PC-3 (cell line): Measurements from ENCODE around the gene CCR5AS.

Source experiments
- EZH2phosphoT487 ChIP-seq: fragments of 300-600 bp; sonication (generic); IDR thresholded peaks from 2 replicates; pipeline ENCODE4 v1.6.1; 2018; ENCODE audit warnings: mild to moderate bottlenecking, antibody characterized with exemption, low read length, borderline replicate concordance
- TF ChIP-seq, protein P1 (sequence below): fragments of 300-600 bp; sonication (generic); conservative IDR thresholded peaks from 2 replicates; pipeline ENCODE4 v1.5.1; 2017; ENCODE audit warnings: antibody characterized with exemption, low read depth, mild to moderate bottlenecking, low read length

DNA sequence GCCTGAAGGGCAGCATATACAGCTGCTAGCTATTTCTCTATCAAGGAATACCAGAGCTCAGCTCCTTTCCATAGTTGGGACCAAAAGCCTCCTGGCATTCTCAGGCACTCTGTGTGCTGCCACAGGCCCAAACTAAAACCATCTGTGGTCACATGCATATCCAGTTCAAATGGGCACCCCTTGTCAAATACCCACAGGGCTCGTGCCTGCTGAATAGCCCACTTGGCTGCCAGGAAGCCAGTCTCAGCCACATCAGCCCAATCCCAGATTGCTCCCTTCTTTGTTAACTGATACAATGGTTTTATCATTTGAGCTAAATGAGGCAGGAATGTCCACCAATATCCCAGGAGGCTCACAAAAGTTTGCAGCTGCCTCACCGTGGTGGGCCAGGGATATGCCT is 14.1 kb upstream of the CCR5AS start:
- TF ChIP-seq, protein P1, sequence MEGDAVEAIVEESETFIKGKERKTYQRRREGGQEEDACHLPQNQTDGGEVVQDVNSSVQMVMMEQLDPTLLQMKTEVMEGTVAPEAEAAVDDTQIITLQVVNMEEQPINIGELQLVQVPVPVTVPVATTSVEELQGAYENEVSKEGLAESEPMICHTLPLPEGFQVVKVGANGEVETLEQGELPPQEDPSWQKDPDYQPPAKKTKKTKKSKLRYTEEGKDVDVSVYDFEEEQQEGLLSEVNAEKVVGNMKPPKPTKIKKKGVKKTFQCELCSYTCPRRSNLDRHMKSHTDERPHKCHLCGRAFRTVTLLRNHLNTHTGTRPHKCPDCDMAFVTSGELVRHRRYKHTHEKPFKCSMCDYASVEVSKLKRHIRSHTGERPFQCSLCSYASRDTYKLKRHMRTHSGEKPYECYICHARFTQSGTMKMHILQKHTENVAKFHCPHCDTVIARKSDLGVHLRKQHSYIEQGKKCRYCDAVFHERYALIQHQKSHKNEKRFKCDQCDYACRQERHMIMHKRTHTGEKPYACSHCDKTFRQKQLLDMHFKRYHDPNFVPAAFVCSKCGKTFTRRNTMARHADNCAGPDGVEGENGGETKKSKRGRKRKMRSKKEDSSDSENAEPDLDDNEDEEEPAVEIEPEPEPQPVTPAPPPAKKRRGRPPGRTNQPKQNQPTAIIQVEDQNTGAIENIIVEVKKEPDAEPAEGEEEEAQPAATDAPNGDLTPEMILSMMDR, result no peak
- TF ChIP-seq EZH2phosphoT487, result no peak
